HEK293 (cell line): ENCODE data around the gene REG3A.

Source experiments
- CTCF ChIP-seq: fragments of 450-650 bp; formaldehyde crosslinking; IDR thresholded peaks from 2 replicates; pipeline ENCODE4 v1.5.1; 2016; ENCODE audit warnings: missing biosample characterization, missing genetic modification characterization
- SCRT2 ChIP-seq: fragments of 450-650 bp; formaldehyde crosslinking; IDR thresholded peaks from 2 replicates; pipeline ENCODE4 v1.5.1; 2016; ENCODE audit warnings: missing biosample characterization, missing genetic modification characterization
- ZFP69B ChIP-seq: fragments of 450-650 bp; formaldehyde crosslinking; IDR thresholded peaks from 2 replicates; pipeline ENCODE4 v1.5.1; 2016; ENCODE audit warnings: missing biosample characterization, missing genetic modification characterization
- ZNF585B ChIP-seq: fragments of 450-650 bp; formaldehyde crosslinking; IDR thresholded peaks from 2 replicates; pipeline ENCODE4 v1.5.1; 2016; ENCODE audit warnings: missing biosample characterization, missing genetic modification characterization

DNA sequence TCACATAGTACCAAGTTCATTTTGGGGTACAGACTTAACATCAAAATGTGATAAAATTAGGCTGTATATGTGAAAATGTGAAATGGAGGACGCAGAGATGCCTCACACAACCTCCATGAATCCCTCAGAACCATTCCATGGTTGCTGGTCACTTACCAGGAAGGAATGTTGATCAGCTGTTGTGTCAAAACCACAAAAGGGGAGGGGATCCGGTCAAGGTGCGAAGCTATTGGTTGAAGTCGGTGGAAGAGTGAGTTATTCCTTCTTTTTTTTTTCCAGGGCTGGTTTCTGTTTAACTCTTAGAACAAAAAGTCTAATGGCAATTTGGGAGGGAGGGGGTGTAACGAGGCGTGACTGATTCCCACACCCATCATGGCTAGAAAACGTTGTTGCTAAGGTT lies 32.3 kb upstream of the REG3A start:
- TF ChIP-seq SCRT2 (tag by site-specific recombination) (no peak), CTCF (tag by site-specific recombination) (no peak), ZNF585B (tag by site-specific recombination) (no peak), ZFP69B (tag by site-specific recombination) (no peak)
